ENCODE data around the gene ADAMTSL5.
"Not testable (repeated sequence)": the region's sequence is repeated elsewhere in the genome, so short reads cannot be mapped to it uniquely, and the experiment has no call there.

ADAMTSL5 gene

DNA sequence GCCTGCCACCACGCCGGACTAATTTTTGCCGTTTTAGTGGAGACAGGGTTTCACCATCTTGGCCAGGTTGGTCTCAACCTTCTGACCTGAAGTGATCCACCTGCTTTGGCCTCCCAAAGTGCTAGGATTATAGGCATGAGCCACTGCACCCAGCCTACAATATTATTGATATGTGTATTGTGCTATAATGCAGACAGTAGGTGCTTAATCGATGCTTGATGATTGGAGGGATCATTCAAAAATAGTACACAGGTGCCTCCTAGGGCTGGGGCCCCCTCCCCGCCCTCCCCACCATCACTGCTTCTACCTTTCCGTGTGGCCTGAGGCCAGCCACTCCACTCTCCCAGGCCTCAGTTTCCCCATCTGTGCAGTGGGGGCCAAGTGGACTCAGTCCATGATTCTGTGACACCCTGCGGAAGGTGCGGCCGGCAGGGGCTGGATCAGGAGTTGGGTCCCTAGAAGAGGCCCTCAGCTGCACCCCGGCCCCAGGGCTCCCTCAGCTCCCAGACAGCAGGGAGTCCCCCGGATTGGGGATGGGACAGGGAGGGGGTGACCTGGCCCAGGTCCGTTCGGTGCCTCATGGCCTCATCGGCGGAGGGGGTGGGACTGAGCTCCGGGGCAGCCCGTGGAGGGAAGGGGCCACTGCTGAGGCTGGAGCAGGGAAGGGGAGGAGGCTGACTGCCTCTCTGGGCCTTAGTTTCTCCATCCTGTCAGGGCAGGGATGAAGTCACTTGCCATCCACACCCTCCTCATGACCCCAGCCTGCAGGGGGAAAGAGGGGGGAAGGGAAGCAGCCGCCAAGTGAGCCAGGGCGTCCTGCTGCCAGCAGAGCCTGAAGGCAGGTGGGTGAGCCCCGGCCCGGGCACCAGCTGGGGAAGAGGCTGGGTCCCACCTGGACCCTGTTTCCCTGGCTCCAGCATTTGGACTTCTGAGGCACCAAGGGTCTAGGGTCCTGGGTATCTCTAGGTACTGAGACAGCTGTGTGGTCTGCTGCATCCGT, 1.2 kb downstream of the ADAMTSL5 start:
- DNase-seq = no peak

DNA sequence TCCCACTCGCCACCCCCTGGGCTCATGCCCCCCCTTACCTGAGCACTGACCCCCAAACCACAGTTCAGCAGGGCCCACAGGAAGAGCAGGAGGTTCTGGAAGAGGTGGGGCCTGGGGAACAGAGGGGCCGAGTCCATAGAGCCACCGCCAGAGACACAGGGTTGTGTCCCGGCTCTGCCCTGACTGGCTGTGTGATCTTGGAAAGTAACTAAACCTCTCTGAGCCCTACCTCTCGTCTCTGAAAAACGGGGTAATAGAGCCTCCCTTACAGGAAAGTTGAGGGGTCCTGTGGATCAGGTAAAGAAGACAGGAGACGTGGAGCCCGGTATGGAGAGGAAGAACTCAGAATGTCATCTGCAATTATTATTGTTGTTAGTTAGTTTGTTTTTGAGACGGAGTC, 2.0 kb downstream of the ADAMTSL5 start:
- DNase-seq = no peak

DNA sequence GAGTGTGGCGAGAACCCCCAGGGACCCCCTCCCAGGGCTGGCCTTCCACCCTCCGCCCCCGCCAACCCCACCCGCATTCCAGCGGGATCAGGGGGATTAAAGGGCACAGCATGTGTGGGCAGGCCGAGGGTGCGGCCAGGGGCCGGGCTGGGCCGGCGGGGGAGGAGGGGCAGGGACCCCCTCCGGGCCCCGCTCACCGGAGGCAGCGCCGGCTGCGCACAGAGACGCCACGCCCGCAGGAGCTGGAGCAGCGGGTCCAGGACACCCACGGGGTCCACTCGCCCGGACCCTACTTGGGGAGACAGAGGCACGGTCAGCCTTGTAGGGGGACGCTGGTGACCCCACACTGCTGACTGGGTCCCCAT, 2.4 kb downstream of the ADAMTSL5 start:
- no peak for DNase-seq

DNA sequence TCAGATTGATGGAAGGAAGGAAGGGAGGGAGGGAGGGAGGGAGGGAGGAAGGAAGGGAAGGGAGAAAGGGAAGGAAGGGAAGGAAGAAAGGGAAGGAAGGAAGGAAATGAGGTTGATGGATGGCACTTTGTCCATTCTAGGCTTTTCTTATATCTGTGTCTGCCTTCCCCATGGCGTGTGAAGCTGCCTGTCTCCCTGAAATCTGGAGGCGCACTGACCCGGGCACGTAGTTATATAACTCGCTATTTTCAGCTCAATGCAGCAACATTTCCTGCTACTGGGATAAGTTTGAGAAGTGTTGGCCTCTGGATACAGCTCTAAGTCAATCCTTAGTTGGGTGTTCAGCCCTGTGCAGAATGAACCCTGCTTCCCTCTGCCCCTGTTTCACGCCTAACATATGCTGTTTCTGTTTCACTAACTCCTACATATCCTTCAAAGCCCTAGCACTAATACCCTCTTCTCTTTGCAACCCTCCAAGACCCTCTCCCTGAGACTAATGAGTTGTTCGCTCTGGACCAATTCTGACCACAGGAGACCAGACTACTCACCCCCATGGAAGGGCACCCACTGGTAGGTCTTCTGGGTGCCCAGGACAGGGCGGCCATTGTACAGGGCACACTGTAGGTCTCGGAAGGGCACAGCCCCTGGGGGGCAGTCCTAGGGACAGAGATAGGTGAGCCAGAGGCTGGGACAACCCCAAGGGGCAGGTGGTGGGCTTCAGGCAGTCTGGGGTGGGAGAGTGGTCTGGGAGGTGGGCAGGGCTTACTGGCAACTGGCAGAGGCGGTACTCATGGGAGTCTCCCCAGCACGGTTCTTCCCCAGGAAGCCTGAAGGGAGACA, 3.0 kb downstream of the ADAMTSL5 start:
- no peak for DNase-seq

DNA sequence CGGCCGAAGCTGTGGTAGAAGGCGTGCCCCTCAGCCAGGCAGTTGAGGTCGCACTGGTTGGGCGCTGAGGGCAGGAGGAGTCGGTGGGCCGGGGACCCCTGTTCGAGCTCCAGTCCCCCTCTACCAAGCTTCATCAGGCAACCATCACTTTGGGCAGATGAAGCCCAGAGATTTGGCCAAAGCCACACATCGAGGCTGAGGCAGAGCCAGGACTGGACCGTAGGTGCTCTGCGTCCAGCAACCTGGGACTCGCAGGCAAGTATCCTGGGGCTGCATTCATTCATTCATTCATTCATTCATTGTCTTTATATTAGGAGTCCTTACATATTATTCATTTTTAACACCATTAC, 4.3 kb downstream of the ADAMTSL5 start:
- DNase-seq = no peak

DNA sequence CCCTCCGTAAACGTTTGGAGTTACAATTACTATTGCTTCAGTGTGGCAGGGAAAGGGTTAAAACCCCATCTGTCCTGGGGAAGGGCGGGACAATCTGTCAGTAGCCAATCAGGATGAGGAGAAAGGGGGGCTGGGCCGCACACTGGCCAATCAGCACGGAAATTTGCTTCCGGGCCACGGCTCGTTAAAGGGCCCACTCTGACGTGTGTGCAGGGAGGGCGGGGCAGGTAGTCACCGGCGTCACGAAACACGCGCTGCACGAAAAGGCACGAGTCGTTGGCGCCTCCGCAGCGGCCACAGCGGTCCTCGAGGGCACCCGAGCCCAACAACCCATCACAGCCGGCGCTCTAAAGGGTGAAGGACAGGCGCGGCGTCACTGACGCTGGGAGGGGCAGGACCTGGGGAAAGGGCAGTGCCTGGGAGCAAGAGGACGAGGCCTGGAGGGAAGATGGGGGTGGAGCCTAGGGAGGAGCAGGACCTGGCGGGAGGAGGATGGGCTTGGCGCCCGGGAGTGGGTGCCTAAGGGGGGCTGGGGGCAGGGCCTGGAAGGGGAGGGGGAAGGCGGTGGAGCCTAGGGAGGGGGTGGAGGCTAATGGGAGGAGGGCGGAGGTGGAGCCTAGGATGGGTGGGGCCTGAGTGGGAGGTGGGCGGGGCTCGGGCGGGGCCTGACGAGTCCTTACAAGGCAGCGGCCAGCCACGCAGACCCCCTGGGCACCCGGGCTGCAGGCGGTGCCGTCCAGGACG, 4.9 kb downstream of the ADAMTSL5 start:
- peak; percentile 91 for DNase-seq

DNA sequence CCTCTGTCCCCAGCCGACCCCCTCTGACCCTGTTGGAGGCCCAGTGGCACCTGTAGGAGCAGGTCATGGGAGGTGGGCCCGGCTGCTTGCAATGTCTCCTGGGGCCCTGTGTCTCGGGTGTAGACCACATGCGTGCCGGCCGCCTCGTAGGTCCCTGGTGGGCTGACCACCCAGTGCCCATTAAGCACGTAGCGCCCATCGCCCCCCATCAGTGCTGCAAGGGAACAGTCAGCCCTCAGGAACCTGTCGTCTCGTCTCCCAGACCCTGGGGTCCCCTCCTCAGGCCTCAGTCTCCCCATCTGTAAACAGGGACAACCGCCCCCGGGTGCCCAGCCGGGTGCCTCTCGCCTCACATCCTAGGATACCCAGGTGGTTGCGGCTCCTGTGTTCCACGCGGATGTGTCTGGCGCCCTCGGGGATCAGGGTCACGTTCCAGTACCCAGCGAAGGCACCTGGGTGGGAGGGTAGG, 5.6 kb downstream of the ADAMTSL5 start:
- DNase-seq = no peak

DNA sequence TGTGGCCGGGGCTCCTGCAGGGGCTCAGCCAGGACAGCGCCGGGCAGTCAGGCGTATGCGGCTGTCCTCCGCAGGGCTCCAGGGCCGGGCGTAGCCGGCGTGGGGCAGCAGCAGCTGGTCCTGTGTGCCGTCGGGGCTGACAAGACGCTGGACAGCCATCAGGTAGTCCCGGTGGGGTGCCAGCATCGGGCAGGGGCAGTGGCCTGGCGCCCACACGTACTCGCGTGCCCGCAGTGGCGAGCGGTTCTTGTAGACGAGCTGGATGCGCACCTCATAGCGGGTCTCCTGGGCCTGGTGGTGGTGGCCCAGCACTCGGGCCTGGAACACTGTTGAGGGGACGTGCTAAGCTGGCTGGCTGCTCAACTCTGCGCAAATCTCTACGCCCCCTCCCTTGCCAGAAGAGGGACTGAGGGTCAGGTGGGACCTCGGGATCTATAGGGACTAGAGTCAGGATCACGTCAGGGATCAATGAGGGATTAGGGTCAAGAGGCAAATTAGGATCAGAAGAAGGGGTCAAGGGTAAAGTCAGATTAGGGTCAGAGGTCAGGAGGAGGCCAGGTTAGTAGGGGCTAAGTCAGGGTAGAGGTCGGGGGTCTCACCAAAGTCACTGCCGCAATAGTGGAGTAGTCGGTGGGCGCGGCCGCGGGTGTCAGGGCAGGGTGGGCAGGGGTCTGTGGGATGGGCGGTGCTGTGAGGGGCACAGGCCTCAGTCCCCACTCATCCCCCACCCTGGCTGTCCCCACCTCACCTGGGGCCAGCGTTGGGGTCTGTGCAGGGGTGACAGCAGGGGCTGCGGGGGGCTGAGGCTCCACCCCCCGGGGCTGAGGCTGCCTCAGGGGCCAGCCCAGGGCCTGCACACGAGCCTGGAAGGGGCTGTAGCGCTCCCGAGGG, 6.6 kb downstream of the ADAMTSL5 start:
- DNase-seq = no peak

DNA sequence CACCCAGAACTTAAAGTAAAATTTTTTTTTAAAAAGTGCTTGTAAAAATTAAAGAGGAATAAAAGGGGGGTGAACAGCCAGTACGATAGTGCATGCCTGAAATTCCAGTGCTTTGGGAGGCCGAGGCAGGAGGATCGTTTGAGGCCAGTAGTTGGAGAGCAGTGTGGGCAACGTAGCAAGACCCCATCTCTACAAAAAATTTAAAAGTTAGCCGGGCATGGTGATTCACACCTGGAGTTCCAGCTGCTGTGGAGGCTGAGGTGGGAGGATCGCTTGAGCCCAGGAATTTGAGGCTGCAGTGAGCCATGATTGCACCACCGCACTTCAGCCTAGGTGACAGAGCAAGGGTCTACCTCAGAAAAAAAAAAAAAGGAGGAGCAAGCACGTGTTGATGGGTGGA, 7.8 kb downstream of the ADAMTSL5 start:
- no peak for DNase-seq

DNA sequence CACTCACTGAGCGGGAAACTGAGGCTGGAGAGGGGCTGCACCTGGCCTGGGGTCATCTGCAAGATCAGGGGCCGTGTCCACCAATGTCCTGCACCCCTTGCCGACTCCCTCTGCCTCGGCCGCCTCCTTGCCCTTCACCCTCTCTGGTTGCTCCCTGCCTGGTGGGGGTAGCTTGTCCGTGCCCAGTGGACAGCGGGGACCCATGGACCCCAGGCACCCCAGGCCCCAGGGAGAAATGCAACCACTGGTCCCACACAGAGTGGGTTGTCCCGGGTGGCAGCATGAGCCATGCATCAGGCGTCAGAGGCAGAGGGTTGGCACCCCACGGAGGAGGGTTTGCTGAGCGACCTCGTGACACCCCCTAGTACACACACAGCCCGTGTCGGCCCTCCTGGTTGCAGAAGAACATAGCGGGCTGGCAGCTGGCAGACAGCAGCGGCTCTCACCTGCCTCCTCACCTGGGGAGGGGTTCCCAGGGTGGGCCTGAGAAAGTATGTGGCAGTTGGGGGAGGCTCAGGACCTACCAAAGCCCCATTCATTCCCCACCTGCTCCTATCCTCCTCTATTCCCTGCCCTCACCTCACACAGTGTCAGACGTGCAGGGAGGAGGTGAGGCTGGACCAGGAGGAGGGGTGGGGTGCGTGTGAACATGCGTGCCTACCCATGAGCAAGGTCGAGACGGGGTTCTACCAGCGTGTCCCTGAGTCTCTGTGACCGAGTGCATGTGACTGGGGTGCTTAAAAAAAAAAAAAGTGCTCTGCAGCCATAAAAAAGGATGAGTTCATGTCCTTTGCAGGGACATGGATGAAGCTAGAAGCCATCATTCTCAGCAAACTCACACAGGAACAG, 8.7 kb downstream of the ADAMTSL5 start:
- no peak for DNase-seq

DNA sequence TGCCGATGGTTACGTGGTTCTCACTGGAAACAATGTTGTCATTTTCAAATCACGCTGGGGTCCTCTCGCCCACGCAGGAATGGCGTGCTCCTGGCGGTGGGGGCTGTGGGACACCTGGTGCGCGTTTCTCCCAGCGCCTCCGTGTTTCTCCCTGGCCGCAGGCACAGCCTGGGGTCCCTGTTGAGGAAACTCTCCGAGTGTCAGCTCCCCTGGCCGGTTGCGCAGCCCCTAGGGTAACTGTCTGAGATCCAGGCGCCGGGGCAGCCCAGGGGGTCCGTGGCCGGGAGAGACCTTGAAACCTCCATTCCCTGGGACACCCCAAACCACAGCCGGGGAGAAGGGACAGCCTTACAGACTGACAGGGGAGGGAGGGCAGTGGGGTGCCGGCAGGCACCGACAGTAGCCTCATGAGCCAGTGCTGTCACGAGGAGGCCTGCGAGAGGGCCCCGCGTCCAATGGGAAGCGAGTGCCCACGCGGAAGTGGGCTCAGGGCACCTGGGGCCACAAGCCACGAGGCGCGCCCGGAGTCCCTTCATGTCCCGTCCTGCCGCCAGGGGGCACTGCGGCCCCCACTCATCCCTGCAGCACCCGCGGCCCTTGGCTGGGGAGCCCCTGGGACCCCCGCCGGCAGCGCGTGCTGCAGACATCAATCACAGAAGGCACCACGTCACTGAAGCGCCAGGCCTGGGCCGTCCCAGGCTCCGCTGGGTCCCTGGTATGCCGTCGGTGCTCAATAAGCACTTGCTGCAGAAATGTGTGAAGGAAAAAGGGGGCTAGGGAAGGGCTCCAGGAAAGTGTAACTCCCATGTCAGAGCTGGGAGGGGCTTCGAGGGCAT, 9.5 kb downstream of the ADAMTSL5 start:
- peak; percentile 73 for DNase-seq

DNA sequence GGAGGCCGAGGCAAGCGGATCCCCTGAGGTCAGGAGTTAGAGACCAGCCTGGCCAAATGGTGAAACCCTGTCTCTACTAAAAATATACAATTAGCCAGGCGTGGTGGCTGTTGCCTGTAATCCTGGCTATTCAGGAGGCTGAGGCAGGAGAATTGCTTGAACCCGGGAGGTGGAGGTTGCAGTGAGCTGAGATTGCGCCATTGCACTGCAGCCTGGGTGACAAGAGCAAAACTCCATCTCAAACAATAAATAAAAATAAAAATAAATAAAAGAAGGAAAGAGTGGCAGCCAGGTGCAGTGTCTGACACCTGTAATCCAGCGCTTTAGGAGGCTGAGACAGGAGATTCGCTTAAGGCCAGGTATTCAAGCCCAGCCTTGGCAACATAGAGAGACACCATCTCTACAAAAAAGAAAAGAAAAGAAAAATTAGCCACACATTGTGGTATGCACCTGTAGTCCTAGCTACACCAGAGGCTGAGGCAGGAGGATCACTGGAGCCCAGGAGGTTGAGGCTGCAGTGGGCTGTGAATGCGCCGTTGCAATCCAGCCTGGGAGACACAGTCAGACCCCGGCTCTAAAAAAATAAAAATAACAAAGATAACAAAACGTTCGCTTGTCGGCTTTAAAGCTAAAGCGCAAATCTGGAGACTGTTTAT, 10.3 kb downstream of the ADAMTSL5 start:
- DNase-seq = no peak

DNA sequence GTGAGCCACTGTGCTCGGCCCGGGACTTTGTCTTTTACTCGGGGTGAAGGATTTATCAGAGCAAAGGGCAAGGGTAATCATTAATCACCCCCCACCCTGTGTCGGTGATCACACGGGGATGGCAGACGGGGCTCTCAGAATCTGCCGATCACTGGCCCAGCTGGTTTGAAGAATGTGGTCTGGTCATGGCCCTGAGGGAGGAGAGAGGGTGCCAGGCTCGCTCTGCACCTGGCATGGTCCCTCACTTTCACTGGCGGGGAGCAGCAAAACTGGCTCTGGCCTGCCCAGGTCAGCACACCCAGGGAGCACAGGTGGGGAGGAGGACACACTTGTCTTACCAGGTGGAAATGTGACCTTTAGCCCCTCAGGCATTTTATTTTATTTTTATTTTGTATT, 11.6 kb downstream of the ADAMTSL5 start:
- no peak for DNase-seq

DNA sequence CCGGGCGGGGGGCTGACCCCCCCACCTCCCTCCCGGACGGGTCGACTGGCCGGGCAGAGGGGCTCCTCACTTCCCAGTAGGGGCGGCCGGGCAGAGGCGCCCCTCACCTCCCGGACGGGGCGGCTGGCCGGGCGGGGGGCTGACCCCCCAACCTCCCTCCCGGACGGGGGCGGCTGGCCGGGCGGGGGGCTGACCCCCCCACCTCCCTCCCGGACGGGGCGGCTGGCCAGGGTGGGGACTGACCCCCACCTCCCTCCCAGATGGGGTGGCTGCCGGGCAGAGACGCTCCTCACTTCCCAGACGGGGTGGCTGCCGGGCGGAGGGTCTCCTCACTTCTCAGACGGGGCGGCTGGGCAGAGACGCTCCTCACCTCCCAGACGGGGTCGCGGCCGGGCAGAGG, 13.6 kb downstream of the ADAMTSL5 start:
- not testable (repeated sequence) for DNase-seq

DNA sequence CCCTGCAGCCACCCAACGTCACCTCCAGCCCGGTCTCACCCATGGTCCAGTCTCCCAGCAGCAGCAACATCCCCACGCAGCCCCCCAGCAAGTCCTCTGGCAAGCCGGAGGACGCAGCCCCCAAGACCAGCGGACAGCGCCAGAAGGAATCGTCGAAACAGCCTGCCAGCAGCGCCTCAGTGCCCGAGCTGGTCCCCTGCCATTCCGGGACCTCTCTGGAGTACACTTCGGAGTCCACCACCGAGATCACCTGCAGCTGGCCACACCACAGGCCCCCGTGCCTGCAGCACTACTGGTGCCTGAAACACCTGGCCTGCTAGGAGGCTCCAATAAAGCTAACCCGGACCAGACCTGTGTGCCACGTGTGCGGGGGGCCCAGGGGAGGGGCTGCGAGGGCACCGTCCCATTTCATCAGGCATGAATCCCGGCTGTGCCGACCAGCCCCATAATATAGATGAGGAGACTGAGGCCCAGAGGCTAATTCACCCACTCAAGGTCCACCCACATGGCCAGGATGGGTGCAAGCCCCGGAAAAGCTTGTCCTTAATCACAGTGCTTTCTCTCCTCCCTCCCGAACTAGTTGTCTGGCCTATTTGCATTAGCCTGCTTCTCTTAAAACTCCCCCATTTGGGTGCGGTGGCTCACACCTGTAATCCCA, 15.1 kb downstream of the ADAMTSL5 start:
- DNase-seq = no peak

DNA sequence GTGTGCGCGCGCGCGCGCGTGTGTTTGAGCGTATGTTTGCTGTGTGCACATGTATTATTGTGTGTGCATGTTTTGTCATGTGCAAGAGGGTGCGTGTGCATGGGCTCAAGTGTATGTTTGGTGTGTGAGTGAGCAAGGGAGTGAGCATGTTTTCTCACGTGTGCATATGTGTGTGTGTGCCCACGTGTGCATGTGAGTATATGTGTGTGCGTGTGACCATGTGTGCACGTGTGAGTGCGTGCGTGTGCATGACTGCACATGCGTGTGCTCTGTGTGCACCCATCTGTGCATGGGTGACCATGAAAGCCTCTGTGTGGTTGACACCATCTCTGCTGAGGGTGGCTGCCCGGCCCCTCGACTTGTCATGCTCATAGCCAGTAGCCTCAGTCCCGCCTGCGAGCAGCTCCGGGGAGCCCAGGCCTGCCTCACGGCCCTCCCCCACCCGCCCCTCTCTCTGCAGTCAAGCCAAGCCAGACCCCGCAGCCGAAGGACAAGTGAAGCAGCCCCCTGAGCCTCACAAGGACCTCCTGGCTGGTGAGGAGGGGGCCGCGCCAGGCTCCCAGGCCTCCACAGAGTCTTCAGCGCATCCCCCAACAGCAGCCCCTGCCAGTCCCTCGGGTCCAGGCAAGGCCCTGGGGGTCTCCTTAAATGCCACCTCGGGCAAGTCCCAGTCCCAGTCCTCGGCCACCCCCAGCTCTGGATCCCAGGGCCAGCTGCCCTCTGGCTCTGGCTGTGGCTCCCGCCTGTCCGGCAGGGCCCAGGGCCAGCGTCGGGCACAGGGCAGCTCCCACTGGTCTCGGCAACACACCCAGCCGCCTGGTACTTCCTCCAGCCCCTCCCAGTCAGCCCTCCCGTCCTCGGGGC, 15.9 kb downstream of the ADAMTSL5 start:
- DNase-seq = no peak

DNA sequence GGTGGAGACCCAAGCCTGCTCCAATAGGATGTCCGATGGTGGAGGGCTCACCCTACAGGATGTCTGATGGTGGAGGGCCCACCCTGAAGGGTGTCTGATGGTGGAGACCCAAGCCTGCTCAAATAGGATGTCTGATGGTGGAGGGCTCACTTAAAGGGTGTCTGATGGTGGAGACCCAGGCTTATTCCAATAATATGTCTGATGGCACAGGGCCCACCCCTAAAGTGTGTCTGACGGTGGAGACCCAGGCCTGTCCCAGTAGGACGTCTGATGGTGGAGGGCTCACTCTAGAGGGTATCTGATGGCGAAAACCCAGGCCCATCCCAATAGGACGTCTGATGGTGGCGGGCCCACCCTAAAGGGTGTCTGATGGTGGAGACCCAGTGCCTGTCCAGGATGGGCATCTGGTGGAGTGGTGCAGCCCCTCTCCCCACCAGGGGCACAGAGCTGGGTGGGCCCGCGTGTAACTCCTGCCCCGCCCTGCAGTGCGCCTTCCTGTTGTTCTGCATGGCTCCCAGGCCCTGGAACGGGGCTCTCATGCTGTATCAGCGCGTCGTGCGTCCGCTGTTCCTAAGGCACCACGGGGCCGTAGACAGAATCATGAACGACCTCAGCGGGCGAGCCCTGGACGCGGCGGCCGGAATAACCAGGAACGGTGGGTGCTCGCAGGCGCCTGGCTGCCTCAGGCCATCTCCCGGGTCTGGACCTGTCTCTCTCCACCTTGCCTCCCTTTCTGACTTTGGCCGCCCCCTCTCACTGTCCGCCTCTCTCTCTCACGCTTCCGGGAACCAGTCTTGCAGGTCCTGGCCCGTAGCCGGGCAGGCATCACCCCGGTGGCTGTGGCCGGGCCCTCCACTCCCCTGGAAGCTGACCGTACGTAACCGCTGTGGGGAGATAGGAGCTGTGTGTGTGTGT, 16.8 kb downstream of the ADAMTSL5 start:
- no peak for DNase-seq
